Measurements from ENCODE around the gene PLAC8L1. TPM values are rescaled to one million over a fixed set of nuclear protein-coding genes. Genes with fewer than 3 reads are reported as not detected.

PLAC8L1 gene
- total RNA-seq, 1 experiment from 2014 or later: 0.77 TPM

- no peak for TF ChIP-seq ZNF281 (CRISPR knock-in tag; IDR thresholded peaks at IDR 0.05)
- TF ChIP-seq E2F4 (CRISPR knock-in tag; IDR thresholded peaks at IDR 0.05; ENCODE audit: borderline replicate concordance, low read depth): no peak
- TF ChIP-seq ZNF138 (CRISPR knock-in tag; conservative IDR thresholded peaks at IDR 0.05): no peak
- TF ChIP-seq SP1 (CRISPR knock-in tag; conservative IDR thresholded peaks at IDR 0.05): no peak
- TF ChIP-seq GTF2I (CRISPR knock-in tag; conservative IDR thresholded peaks at IDR 0.05): no peak
Observed at GRCh38 chr5:146072595-146072994, 32.8 kb downstream of the PLAC8L1 start (continued).

- Mint-ChIP-seq H3K4me3 (no peak overlapping the region), H3K9me3 (no peaks in the 10 kb centered on the region), H3K27me3 (ENCODE audit: low read depth) (peaks cover 94% of the 10 kb centered on the region), H3K4me1 (peaks cover 46% of the 10 kb centered on the region), H3K27ac (no peak overlapping the region), H3K36me3 (no peaks in the 10 kb centered on the region)
- ATAC-seq (no peak), DNase-seq (ENCODE audit: low spot score) (no peak)
- TF ChIP-seq PREB (CRISPR knock-in tag; IDR thresholded peaks at IDR 0.05; ENCODE audit: borderline replicate concordance) (no peak), TCF7 (CRISPR knock-in tag; IDR thresholded peaks at IDR 0.05; ENCODE audit: low read depth) (no peak), MYBL2 (CRISPR knock-in tag; IDR thresholded peaks at IDR 0.05) (no peak), ZNF425 (CRISPR knock-in tag; conservative IDR thresholded peaks at IDR 0.05) (no peak), NR2C2 (CRISPR knock-in tag; IDR thresholded peaks at IDR 0.05) (no peak), OVOL2 (CRISPR knock-in tag; IDR thresholded peaks at IDR 0.05; ENCODE audit: borderline replicate concordance) (no peak), SP1 (CRISPR knock-in tag; conservative IDR thresholded peaks at IDR 0.05) (no peak), ZNF121 (CRISPR knock-in tag; IDR thresholded peaks at IDR 0.05) (no peak), PRDM15 (CRISPR knock-in tag; IDR thresholded peaks at IDR 0.05) (no peak), HMGA2 (CRISPR knock-in tag; IDR thresholded peaks at IDR 0.05) (no peak), IRF1 (CRISPR knock-in tag; IDR thresholded peaks at IDR 0.05) (no peak), ETV6 (CRISPR knock-in tag; IDR thresholded peaks at IDR 0.05) (no peak), ATF3 (CRISPR knock-in tag; conservative IDR thresholded peaks at IDR 0.05) (no peak), ZNF138 (CRISPR knock-in tag; conservative IDR thresholded peaks at IDR 0.05) (no peak), EMX1 (CRISPR knock-in tag; IDR thresholded peaks at IDR 0.05) (no peak), JAZF1 (CRISPR knock-in tag; IDR thresholded peaks at IDR 0.05) (no peak), CDX4 (CRISPR knock-in tag; IDR thresholded peaks at IDR 0.05; ENCODE audit: borderline replicate concordance) (no peak), ZNF671 (CRISPR knock-in tag; IDR thresholded peaks at IDR 0.05) (no peak), TEAD4 (CRISPR knock-in tag; IDR thresholded peaks at IDR 0.05) (no peak)
- ChIA-PET POLR2A (no interaction called here), CTCF (interaction anchor here (1.2 kb wide), 1 partner anchor 30 kb away, joined by 5 read pairs; no protein-coding TSS in a partner anchor)
Observed at GRCh38 chr5:146071171-146071570, 34.2 kb downstream of the PLAC8L1 start.
